Body of pancreas (tissue), 4 donors: ENCODE measurements around the gene PAAF1. TPM values are rescaled to one million over a fixed set of nuclear protein-coding genes. Genes with fewer than 3 reads are reported as not detected.

Experiments
- ATAC-seq: fragments of 150-250 bp; one replicate; pipeline ENCODE4 v1.9.1; 2016
- DNase-seq, 4 donors: peaks; one replicate each; pipeline ENCODE4 v3.0.0-alpha.2; 2019
- H3K27ac ChIP-seq, 4 donors: fragments of 200-600 bp; sonication (generic); 1 replicate in 3 of 4; 2 replicates in 1 of 4; pipeline versions ENCODE4 v1.5.1 to v1.6.1; 2016 to 2019; ENCODE audit warnings: mild to moderate bottlenecking in 1 of 4, mixed read lengths in 1 of 4, moderate library complexity in 1 of 4
- H3K27me3 ChIP-seq, 2 donors: fragments of 200-600 bp; sonication (generic); one replicate each; pipeline ENCODE4 v1.6.0; 2016; ENCODE audit warnings: mild to moderate bottlenecking in 1 of 2
- H3K36me3 ChIP-seq, 2 donors: fragments of 200-600 bp; sonication (generic); replicated peaks in 1 of 2; 2 replicates each; pipeline ENCODE4 v1.5.1; 2016; ENCODE audit warnings: low read depth in 2 of 2; ENCODE audit not compliant: insufficient read depth in 1 of 2
- H3K4me1 ChIP-seq: fragments of 200-600 bp; sonication (generic); one replicate; pipeline ENCODE4 v1.6.0; 2016
- H3K4me3 ChIP-seq, 2 donors: fragments of 200-600 bp; sonication (generic); 1 replicate in 1 of 2; 2 replicates in 1 of 2; pipeline ENCODE4 v1.5.1; 2016 to 2019
- H3K9me3 ChIP-seq, 3 donors: fragments of 200-600 bp; sonication (generic); 1 replicate in 2 of 3; 2 replicates in 1 of 3; pipeline ENCODE4 v1.5.1; 2016
- POLR2A ChIP-seq, 3 donors: fragments of 450-650 bp; IDR thresholded peaks; one replicate each; pipeline ENCODE4 v1.6.1; 2016; ENCODE audit warnings: antibody characterized with exemption in 3 of 3, mild to moderate bottlenecking in 2 of 3
- WGBS, 2 donors: methylation state at CpG; one replicate each; pipeline ENCODE4 v1.1.5; 2017; 5-methylcytosine and 5-hydroxymethylcytosine counted together
- intact Hi-C: fragments of 100-400 bp; cut with DNase I; formaldehyde crosslinking; loops from one replicate; pipeline ENCODE4 v1.15.1; 2023
- total RNA-seq, 2 donors: library from RNA; depleted of rRNA; stranded (reverse); fragments of >200 nt; gene quantifications; one replicate each; pipeline ENCODE4 v1.1.0, GENCODE V29; 2016
- TF ChIP-seq, protein P1 (sequence below), 7 experiments: fragments of 450-650 bp in 4 of 7; fragments of 200-600 bp in 3 of 7; sonication (generic) in 3 of 7; IDR thresholded peaks; one replicate each; pipeline ENCODE4 v1.5.1; 2016 to 2019; ENCODE audit warnings: antibody characterized with exemption in 7 of 7

The PAAF1 gene
- total RNA-seq, 2 donors from 2014 or later, result 11.2 to 12.2 TPM

DNA sequence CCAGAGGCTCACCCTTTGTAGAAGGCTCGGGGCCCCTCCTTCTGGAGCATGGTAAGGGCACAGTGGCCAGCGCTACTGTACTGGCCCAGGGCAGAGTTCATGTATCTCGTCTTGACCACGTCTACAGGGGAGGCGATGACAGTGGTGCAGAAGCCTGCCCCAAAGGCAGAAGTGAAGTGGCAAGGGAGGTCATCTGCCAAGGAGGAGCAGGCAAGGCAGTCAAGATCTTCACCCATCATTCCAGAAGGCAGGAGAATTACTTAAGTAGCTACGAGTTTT, 98.6 kb downstream of the PAAF1 start:
- H3K27me3 ChIP-seq, result no peaks in the 10 kb centered on the region
- peaks cover 8% of the 10 kb centered on the region for H3K4me1 ChIP-seq
- H3K4me3 ChIP-seq, result no peak overlapping the region
- no peaks in the 10 kb centered on the region for H3K9me3 ChIP-seq
- TF ChIP-seq, protein P1, sequence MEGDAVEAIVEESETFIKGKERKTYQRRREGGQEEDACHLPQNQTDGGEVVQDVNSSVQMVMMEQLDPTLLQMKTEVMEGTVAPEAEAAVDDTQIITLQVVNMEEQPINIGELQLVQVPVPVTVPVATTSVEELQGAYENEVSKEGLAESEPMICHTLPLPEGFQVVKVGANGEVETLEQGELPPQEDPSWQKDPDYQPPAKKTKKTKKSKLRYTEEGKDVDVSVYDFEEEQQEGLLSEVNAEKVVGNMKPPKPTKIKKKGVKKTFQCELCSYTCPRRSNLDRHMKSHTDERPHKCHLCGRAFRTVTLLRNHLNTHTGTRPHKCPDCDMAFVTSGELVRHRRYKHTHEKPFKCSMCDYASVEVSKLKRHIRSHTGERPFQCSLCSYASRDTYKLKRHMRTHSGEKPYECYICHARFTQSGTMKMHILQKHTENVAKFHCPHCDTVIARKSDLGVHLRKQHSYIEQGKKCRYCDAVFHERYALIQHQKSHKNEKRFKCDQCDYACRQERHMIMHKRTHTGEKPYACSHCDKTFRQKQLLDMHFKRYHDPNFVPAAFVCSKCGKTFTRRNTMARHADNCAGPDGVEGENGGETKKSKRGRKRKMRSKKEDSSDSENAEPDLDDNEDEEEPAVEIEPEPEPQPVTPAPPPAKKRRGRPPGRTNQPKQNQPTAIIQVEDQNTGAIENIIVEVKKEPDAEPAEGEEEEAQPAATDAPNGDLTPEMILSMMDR (IDR thresholded peaks at IDR 0.05), result no peak
- TF ChIP-seq POLR2A (IDR thresholded peaks at IDR 0.05), result no peak
- ATAC-seq, result no peak
- DNase-seq, result no peak
- 79 to 83% methylated on average over 6 of the region's 6 CpGs for WGBS, 2 donors
- H3K36me3 ChIP-seq, result no peaks in the 10 kb centered on the region
- intact Hi-C loops, result no loop called here
- no peak overlapping the region for H3K27ac ChIP-seq

DNA sequence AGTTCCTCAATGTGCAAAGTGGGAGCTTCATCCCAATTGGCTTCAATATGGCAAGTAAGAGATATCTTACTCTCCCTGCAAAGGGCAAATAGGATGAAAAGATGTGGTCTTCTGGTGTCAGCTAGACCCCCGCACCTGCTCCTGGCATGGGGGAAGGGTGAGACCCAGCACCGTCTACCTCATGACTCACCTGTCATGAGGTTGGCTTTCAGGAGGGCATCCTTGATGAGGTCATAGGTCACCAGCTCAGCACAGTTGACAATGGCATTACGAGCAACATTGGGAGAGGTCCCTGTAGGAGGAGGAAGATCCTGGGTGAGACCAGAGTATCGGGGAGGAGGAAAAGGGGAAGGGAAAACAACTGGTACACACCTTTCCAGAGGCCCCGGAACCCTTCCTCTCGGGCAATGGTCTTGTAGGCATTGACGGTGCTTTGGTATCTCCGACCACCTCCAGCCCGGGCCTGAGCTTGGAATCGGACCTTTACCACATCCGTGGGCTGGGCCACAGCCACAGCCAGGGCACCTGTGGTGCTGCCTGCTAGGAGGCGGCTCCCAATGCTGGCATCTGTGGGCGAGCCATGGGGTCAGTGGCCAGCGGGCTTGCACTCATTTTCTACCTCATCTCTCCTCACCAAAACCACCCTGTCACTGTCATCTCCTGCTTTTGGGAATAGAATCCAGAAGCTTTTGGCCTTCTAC, 99.8 kb downstream of the PAAF1 start:
- H3K27me3 ChIP-seq, result no peaks in the 10 kb centered on the region
- no peak for ATAC-seq
- intact Hi-C loops, result no loop called here
- 92 to 94% methylated on average over 14 of the region's 14 CpGs for WGBS, 2 donors
- no peak for TF ChIP-seq POLR2A (IDR thresholded peaks at IDR 0.05)
- TF ChIP-seq, protein P1 (IDR thresholded peaks at IDR 0.05), result no peak
- DNase-seq, result no peak
- no peak overlapping the region for H3K27ac ChIP-seq
- no peaks in the 10 kb centered on the region for H3K36me3 ChIP-seq
- no peaks in the 10 kb centered on the region for H3K9me3 ChIP-seq
- H3K4me3 ChIP-seq, result no peak overlapping the region
- peaks cover 20% of the 10 kb centered on the region for H3K4me1 ChIP-seq

DNA sequence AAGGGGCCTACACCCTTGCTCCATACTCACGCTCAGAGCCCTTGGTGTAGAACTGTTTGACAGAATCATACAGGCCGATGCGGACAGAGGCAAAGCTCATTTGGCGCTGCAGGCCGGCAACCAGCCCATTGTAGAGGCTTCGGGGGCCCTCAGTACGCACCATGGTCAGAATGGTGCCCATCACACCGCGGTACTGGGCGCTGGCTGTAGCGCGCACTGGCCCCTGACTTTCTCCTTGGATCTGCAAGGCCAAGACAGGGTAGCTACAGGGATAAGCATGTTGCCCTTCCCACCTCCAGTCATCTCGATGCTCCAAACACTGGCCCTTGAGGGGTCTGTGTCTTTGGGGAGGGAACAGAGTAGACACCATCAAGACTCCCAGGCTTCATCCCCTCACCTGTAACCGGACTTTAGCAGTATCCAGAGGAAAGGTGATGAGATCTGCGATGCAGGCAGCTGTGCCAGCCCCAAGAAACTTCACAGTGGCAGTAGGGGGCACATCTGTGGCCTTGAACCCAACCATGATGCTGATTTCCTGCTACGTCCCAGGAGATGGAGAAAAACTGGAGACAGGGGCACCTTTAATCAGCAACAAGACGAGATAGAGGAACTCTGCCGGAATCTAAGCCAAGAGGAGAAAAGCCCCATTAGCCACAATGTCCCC, 101.2 kb downstream of the PAAF1 start:
- intact Hi-C loops, result no loop called here
- no peak for DNase-seq
- no peaks in the 10 kb centered on the region for H3K27me3 ChIP-seq
- 92 to 97% methylated on average over 15 to 18 of the region's 18 CpGs for WGBS, 2 donors
- H3K4me1 ChIP-seq, result peaks cover 29% of the 10 kb centered on the region
- no peaks in the 10 kb centered on the region for H3K9me3 ChIP-seq
- H3K4me3 ChIP-seq, result no peak overlapping the region
- TF ChIP-seq POLR2A (IDR thresholded peaks at IDR 0.05), result no peak
- TF ChIP-seq, protein P1 (IDR thresholded peaks at IDR 0.05), result no peak
- no peaks in the 10 kb centered on the region for H3K36me3 ChIP-seq
- H3K27ac ChIP-seq, result no peak overlapping the region
- ATAC-seq, result no peak

DNA sequence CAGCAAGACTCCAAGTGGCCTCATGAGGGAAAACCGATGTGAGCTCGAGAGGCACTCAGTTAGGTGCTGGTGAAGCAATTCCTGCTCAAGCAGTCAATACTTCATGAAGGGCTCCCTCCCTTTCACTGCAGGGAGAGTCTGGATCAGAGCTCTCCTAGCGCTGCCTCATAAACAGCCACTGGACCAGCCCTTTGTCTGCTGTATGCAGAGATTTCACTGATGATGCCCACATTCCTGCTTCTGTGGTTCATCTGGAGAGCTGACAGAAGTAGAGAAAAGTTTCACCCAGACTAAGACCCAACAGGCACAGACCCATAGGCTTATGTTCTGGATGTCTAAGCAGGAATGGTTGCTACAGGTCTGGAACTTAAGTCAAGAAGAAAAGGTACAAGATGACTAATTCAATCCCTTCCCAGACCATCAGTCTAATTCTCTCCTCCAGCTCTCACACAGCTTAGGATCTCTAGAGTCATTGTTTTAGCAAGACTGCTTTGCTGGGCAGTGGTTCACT, 101.8 kb downstream of the PAAF1 start:
- no peaks in the 10 kb centered on the region for H3K9me3 ChIP-seq
- H3K4me3 ChIP-seq, result no peak overlapping the region
- ATAC-seq (no peak), DNase-seq (no peak)
- TF ChIP-seq, protein P1 (IDR thresholded peaks at IDR 0.05), result no peak
- no peak for TF ChIP-seq POLR2A (IDR thresholded peaks at IDR 0.05)
- H3K36me3 ChIP-seq, result no peaks in the 10 kb centered on the region
- H3K27ac ChIP-seq, result no peak overlapping the region
- no peaks in the 10 kb centered on the region for H3K27me3 ChIP-seq
- intact Hi-C loops, result no loop called here
- WGBS, 2 donors, result 90 to 96% methylated on average over 3 of the region's 3 CpGs
- H3K4me1 ChIP-seq, result peaks cover 34% of the 10 kb centered on the region
